NCI-H446 treated with DMSO at 0.1 percent for 48 hours (cell line): Measurements from ENCODE around the gene ERCC6L.

Source experiments
- DNase-seq: peaks from one replicate; lab custom pipeline; 2025; lab: John Stamatoyannopoulos, UW

Gene ERCC6L

DNA sequence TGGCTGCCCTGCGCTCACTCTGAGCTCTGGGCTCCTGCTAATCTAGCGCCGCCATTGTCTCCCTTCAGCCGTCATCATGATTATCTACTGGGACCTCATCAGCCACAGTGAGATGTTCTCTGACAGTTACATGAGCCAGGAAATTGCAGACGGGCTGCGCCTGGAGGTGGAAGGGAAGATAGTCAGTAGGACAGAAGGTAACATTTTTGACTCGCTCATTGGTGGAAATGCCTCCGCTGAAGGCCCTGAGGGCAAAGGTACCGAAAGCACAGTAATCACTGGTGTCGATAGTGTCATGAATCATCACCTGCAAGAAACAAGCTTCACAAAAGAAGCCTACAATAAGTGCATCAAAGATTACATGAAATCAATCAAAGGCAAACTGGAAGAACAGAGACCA is 79.1 kb downstream of the ERCC6L start:
- DNase-seq, result no peak

DNA sequence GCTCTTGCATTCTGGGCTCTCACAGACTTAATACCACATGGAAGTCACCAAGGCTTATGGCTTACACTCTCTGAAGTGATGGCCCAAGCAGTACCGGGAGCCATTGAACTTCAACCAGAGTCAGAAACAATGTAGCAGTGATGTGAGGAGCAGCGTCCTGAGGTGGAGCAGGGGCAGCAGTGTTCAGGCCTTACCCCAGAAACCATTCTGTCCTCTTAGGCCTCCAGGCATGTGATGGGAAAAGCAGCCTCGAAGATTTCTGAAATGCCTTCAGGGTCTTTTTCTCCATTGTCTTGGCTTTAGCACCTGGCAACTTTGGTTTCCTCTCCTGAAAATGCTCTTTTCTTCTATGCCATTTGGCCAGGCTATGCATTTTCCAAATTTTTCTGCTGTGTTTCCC is 80.1 kb downstream of the ERCC6L start:
- no peak for DNase-seq
